Endothelial cell of umbilical vein (primary cell): Measurements from ENCODE around the gene GRID2. TPM values are rescaled to one million over a fixed set of nuclear protein-coding genes. Genes with fewer than 3 reads are reported as not detected.

Experiments
- BruUV-seq: library from RNA; stranded (reverse); fragments of 400-500 nt; replicated peaks from 2 replicates; lab custom pipeline; 2021; lab: Mats Ljungman, UMichigan
- CTCF ChIA-PET: fragments of 300-600, 350-600 bp; sonication (Branson Sonifier 250); formaldehyde crosslinking; loops from one replicate; lab custom pipeline; 2021; ENCODE audit warnings: antibody characterized with exemption, inconsistent platforms; lab: Charles Lee
- POLR2A ChIA-PET: fragments of 300-600, 350-600 bp; sonication (Branson Sonifier 250); formaldehyde crosslinking; loops from one replicate; lab custom pipeline; 2021; ENCODE audit warnings: antibody characterized with exemption, inconsistent platforms; lab: Charles Lee
- DNase-seq: peaks from one replicate; pipeline ENCODE4 v3.0.0-alpha.2; 2011; ENCODE audit warnings: low read depth, low spot score
- FAIRE-seq: peaks from 2 replicates; lab custom pipeline; 2011; peaks lifted over from hg19 to GRCh38; lab: Jason Lieb, UNC
- H2AFZ ChIP-seq: 2 replicates; pipeline ENCODE4 v1.6.0; 2012; ENCODE audit warnings: low read depth, low read length, control low read depth, inconsistent platforms
- H3K27ac ChIP-seq: 2 replicates; pipeline ENCODE4 v1.5.1; 2011; ENCODE audit warnings: low read depth, mild to moderate bottlenecking, control low read depth, low read length, moderate library complexity; ENCODE audit not compliant: insufficient read depth
- H3K27me3 ChIP-seq, 2 experiments: 2 replicates each; pipeline versions ENCODE4 v1.6.0 to v1.6.1; 2011; ENCODE audit warnings: low read length in 2 of 2, mixed read lengths in 1 of 2; ENCODE audit not compliant: control insufficient read depth in 2 of 2, insufficient read depth in 2 of 2
- H3K36me3 ChIP-seq, 2 experiments: 2 replicates in 1 of 2; 3 replicates in 1 of 2; pipeline ENCODE4 v1.5.1; 2011; ENCODE audit warnings: low read length in 2 of 2, mild to moderate bottlenecking in 1 of 2, moderate library complexity in 1 of 2; ENCODE audit not compliant: control insufficient read depth in 2 of 2, insufficient read depth in 2 of 2; ENCODE audit errors: extremely low read depth in 1 of 2
- H3K4me1 ChIP-seq: 3 replicates; pipeline ENCODE4 v1.5.1; 2011; ENCODE audit warnings: mild to moderate bottlenecking, low read length; ENCODE audit not compliant: control insufficient read depth, insufficient read depth; ENCODE audit errors: extremely low read depth
- H3K4me2 ChIP-seq: 2 replicates; pipeline ENCODE4 v1.6.1; 2011; ENCODE audit warnings: low read length, control low read depth, mixed read lengths; ENCODE audit not compliant: insufficient read depth
- H3K4me3 ChIP-seq, 3 experiments: fragments of 200-600 bp in 1 of 3; sonication (generic), shearing (Covaris generic) in 1 of 3; replicated peaks in 1 of 3; 2 replicates each; pipeline ENCODE4 v1.5.1; 2011 to 2016; ENCODE audit warnings: control low read depth in 3 of 3, low read length in 3 of 3, mild to moderate bottlenecking in 2 of 3, inconsistent platforms in 1 of 3, low read depth in 1 of 3, moderate library complexity in 1 of 3; ENCODE audit not compliant: insufficient read depth in 1 of 3
- H3K79me2 ChIP-seq: 2 replicates; pipeline ENCODE4 v1.6.0; 2012; ENCODE audit warnings: low read length, inconsistent platforms; ENCODE audit not compliant: control insufficient read depth, insufficient read depth
- H3K9ac ChIP-seq: replicated peaks from 2 replicates; pipeline ENCODE3; 2011; ENCODE audit warnings: low read length, control low read depth; ENCODE audit not compliant: insufficient read depth; ENCODE audit errors: extremely low read depth
- H3K9me1 ChIP-seq: replicated peaks from 3 replicates; pipeline ENCODE4 v1.6.0; 2011; ENCODE audit warnings: mild to moderate bottlenecking, low read length; ENCODE audit not compliant: control insufficient read depth, insufficient read depth; ENCODE audit errors: extremely low read depth
- H3K9me3 ChIP-seq: replicated peaks from 2 replicates; pipeline ENCODE4 v1.5.1; 2012; ENCODE audit warnings: low read length, inconsistent platforms; ENCODE audit not compliant: control insufficient read depth, insufficient read depth
- H4K20me1 ChIP-seq: replicated peaks from 2 replicates; pipeline ENCODE3; 2011; ENCODE audit warnings: mild to moderate bottlenecking, low read length; ENCODE audit not compliant: control insufficient read depth, insufficient read depth; ENCODE audit errors: extremely low read depth
- EZH2 ChIP-seq: IDR thresholded peaks from 2 replicates; pipeline ENCODE4 v1.6.1; 2012; ENCODE audit warnings: borderline replicate concordance, low read depth, mild to moderate bottlenecking, moderate library complexity, low read length, inconsistent platforms; ENCODE audit not compliant: severe bottlenecking
- FOS ChIP-seq: IDR thresholded peaks from 2 replicates; pipeline ENCODE4 v1.6.1; 2011; ENCODE audit warnings: mild to moderate bottlenecking, low read length, moderate library complexity, borderline replicate concordance; ENCODE audit not compliant: insufficient read depth
- GATA2 ChIP-seq: IDR thresholded peaks from 2 replicates; pipeline ENCODE4 v1.7.0; 2011; ENCODE audit warnings: low read depth, mild to moderate bottlenecking, moderate library complexity, mixed read lengths, low read length; ENCODE audit not compliant: insufficient read length, insufficient read depth
- JUN ChIP-seq: IDR thresholded peaks from 2 replicates; pipeline ENCODE4 v1.6.1; 2011; ENCODE audit warnings: borderline replicate concordance, low read depth; ENCODE audit not compliant: insufficient read length, insufficient read depth
- MAX ChIP-seq: IDR thresholded peaks from 2 replicates; pipeline ENCODE4 v1.6.1; 2011; ENCODE audit not compliant: insufficient read depth, insufficient read length
- MYC ChIP-seq: IDR thresholded peaks from one replicate; pipeline ENCODE4 v1.6.1; 2011; ENCODE audit warnings: mild to moderate bottlenecking, low read depth, low read length
- POLR2A ChIP-seq: IDR thresholded peaks from 2 replicates; pipeline ENCODE4 v1.6.1; 2012; ENCODE audit warnings: low read depth, mild to moderate bottlenecking, control low read depth, low read length
- POLR2AphosphoS5 ChIP-seq: IDR thresholded peaks from 2 replicates; pipeline ENCODE4 v1.6.1; 2012; ENCODE audit warnings: low read depth, mild to moderate bottlenecking, control low read depth, low read length, moderate library complexity; ENCODE audit not compliant: insufficient read depth
- dilution Hi-C: fragments of 300-500 bp; cut with MboI; formaldehyde crosslinking; loops from one replicate; pipeline ENCODE4 v1.15.0; 2019; ENCODE audit warnings: low sequenced_read_pairs; ENCODE audit not compliant: extremely low pct_ligation_motif_present
- intact Hi-C: fragments of 100-400 bp; cut with micrococcal nuclease; formaldehyde crosslinking; loops from one replicate; pipeline ENCODE4 v1.10.0; 2022
- polyA plus RNA-seq, 4 experiments: library from polyadenylated mRNA; depleted of rRNA in 3 of 4; stranded (reverse) in 3 of 4; unstranded in 1 of 4; fragments of >200 nt; gene quantifications; 2 replicates each; pipeline versions ENCODE4 v1.2.1 to v1.2.3, GENCODE V29; 2011 to 2012; ENCODE audit warnings: missing spikeins in 1 of 4
- total RNA-seq: library from RNA; stranded (reverse); gene quantifications from 2 replicates; pipeline ENCODE4 v1.2.3, GENCODE V29; 2021
- TF ChIP-seq, protein P1 (sequence below), 2 donors: IDR thresholded peaks; 1 replicate in 1 of 2; 2 replicates in 1 of 2; pipeline ENCODE4 v1.5.1; 2011; ENCODE audit warnings: low read length in 2 of 2, mild to moderate bottlenecking in 2 of 2, moderate library complexity in 2 of 2, control low read depth in 1 of 2, inconsistent platforms in 1 of 2, low read depth in 1 of 2; ENCODE audit not compliant: insufficient read depth in 1 of 2; ENCODE audit errors: extremely low read depth in 1 of 2

Gene GRID2
- total and polyA plus RNA-seq, 2 donors (not counting 3 experiments of a cell fraction or from before 2014, with no cell fraction given), result not detected

GRCh38 chr4:93760284-93760683 lies 1456.5 kb downstream of the GRID2 start:
- no peaks in the 10 kb centered on the region for H3K27me3 ChIP-seq
- H3K9ac ChIP-seq, result no peak overlapping the region
- H3K79me2 ChIP-seq, result no peaks in the 10 kb centered on the region
- intact Hi-C loops (loop anchor here (10.0 kb wide), 1 partner anchor 1375 kb away; no protein-coding TSS in a partner anchor), dilution Hi-C loops (no loop called here)
- no peak overlapping the region for H3K27ac ChIP-seq
- H3K9me1 ChIP-seq, result no peaks in the 10 kb centered on the region
- H3K36me3 ChIP-seq, result no peaks in the 10 kb centered on the region
- BruUV-seq, result no TSS peak
- ChIA-PET POLR2A (no interaction called here), CTCF (no interaction called here)
- H2AFZ ChIP-seq, result no peak overlapping the region
- H3K4me2 ChIP-seq, result no peak overlapping the region
- H3K4me1 ChIP-seq, result no peaks in the 10 kb centered on the region
- no peak overlapping the region for H3K4me3 ChIP-seq
- no peak for DNase-seq
- FAIRE-seq, result no peak
- TF ChIP-seq EZH2 (no peak), MYC (no peak), GATA2 (no peak), FOS (no peak), JUN (no peak), POLR2AphosphoS5 (no peak), POLR2A (no peak), MAX (no peak)
- TF ChIP-seq, protein P1, sequence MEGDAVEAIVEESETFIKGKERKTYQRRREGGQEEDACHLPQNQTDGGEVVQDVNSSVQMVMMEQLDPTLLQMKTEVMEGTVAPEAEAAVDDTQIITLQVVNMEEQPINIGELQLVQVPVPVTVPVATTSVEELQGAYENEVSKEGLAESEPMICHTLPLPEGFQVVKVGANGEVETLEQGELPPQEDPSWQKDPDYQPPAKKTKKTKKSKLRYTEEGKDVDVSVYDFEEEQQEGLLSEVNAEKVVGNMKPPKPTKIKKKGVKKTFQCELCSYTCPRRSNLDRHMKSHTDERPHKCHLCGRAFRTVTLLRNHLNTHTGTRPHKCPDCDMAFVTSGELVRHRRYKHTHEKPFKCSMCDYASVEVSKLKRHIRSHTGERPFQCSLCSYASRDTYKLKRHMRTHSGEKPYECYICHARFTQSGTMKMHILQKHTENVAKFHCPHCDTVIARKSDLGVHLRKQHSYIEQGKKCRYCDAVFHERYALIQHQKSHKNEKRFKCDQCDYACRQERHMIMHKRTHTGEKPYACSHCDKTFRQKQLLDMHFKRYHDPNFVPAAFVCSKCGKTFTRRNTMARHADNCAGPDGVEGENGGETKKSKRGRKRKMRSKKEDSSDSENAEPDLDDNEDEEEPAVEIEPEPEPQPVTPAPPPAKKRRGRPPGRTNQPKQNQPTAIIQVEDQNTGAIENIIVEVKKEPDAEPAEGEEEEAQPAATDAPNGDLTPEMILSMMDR (IDR thresholded peaks at IDR 0.05; ENCODE audit: extremely low read depth in 1 of 2, insufficient read depth in 1 of 2, low read depth in 1 of 2, low read length in 2 of 2), result no peak
- H4K20me1 ChIP-seq, result no peaks in the 10 kb centered on the region
- H3K9me3 ChIP-seq, result no peaks in the 10 kb centered on the region
